Posterior cingulate gyrus (tissue), 11 donors: ENCODE data around the gene GIMAP6.
"Not testable (repeated sequence)": the region's sequence is repeated elsewhere in the genome, so short reads cannot be mapped to it uniquely, and the experiment has no call there.

Experiments
- DNase-seq, 10 donors: peaks; one replicate each; pipeline versions ENCODE4 v3.0.0 to v3.0.0-alpha.2; 2020 to 2021; ENCODE audit warnings: mixed read lengths in 3 of 10
- intact Hi-C: fragments of 100-400 bp; cut with DNase I; formaldehyde crosslinking; loops from one replicate; pipeline ENCODE4 v1.15.1; 2023

The GIMAP6 gene

GRCh38 chr7:150631866-150632864 is at the start of gene GIMAP6:
Gene GIMAP6 (minus strand): TSS chr7:150632385. CDS start chr7:150630142, 2,243 bp downstream.
- DNase-seq, result peak in 1 of 10 donors; percentile 8
- intact Hi-C loops, result no loop called here

- intact Hi-C loops, DNase-seq: not testable (repeated sequence)
Measured at GRCh38 chr7:150680364-150680763, 48.2 kb upstream of the GIMAP6 start.

GRCh38 chr7:150678601-150679000 is 46.4 kb upstream of the GIMAP6 start:
- intact Hi-C loops, DNase-seq: not testable (repeated sequence)

- DNase-seq, intact Hi-C loops: not testable (repeated sequence)
Measured at GRCh38 chr7:150676854-150677253, 44.7 kb upstream of the GIMAP6 start.

GRCh38 chr7:150676276-150676675 is 44.1 kb upstream of the GIMAP6 start:
- intact Hi-C loops, DNase-seq: not testable (repeated sequence)

- DNase-seq, result no peak
- intact Hi-C loops, result no loop called here
Measured at GRCh38 chr7:150675714-150676113, 43.5 kb upstream of the GIMAP6 start.

GRCh38 chr7:150671798-150672585 is 39.8 kb upstream of the GIMAP6 start:
- intact Hi-C loops, DNase-seq: not testable (repeated sequence)

GRCh38 chr7:150668977-150669376 is 36.8 kb upstream of the GIMAP6 start:
- no peak for DNase-seq
- intact Hi-C loops, result no loop called here

GRCh38 chr7:150668472-150668911 is 36.3 kb upstream of the GIMAP6 start:
- DNase-seq, result no peak
- intact Hi-C loops, result no loop called here

- DNase-seq, result no peak
- intact Hi-C loops, result no loop called here
Measured at GRCh38 chr7:150666412-150666811, 34.2 kb upstream of the GIMAP6 start.

GRCh38 chr7:150665896-150666295 is 33.7 kb upstream of the GIMAP6 start:
- no peak for DNase-seq
- intact Hi-C loops, result no loop called here

- DNase-seq, result no peak
- intact Hi-C loops, result no loop called here
Measured at GRCh38 chr7:150665089-150665748, 33.0 kb upstream of the GIMAP6 start.

- no peak for DNase-seq
- intact Hi-C loops, result no loop called here
Measured at GRCh38 chr7:150663802-150664494, 31.8 kb upstream of the GIMAP6 start.

GRCh38 chr7:150662821-150663220 is 30.6 kb upstream of the GIMAP6 start:
- intact Hi-C loops, DNase-seq: not testable (repeated sequence)

GRCh38 chr7:150660939-150661613 is 28.9 kb upstream of the GIMAP6 start:
- no peak for DNase-seq
- intact Hi-C loops, result no loop called here

- DNase-seq, result no peak
- intact Hi-C loops, result no loop called here
Measured at GRCh38 chr7:150657526-150657925, 25.3 kb upstream of the GIMAP6 start.

- no peak for DNase-seq
- intact Hi-C loops, result no loop called here
Measured at GRCh38 chr7:150656047-150656446, 23.9 kb upstream of the GIMAP6 start.

GRCh38 chr7:150654692-150655091 is 22.5 kb upstream of the GIMAP6 start:
- no peak for DNase-seq

GRCh38 chr7:150649080-150649385 is 16.8 kb upstream of the GIMAP6 start:
- intact Hi-C loops, result no loop called here
- no peak for DNase-seq

More at GRCh38 chr7:150654692-150655091, 22.5 kb upstream of the GIMAP6 start:
- intact Hi-C loops, result no loop called here
